ENCODE data around the gene LRCH4. TPM values are rescaled to one million over a fixed set of nuclear protein-coding genes. Genes with fewer than 3 reads are reported as not detected.

LRCH4 gene
- total RNA-seq, 2 donors from 2014 or later = 59.0 to 65.4 TPM

- Histone ChIP-seq H3K27me3 (no peaks in the 10 kb centered on the region), H3K27ac (no peak overlapping the region), H3K4me3 (no peak overlapping the region), H3K9ac (ENCODE audit: low read depth in 2 of 2, low read length in 2 of 2) (no peak overlapping the region), H3K36me3 (peaks cover 4% of the 10 kb centered on the region), H3K9me3 (no peaks in the 10 kb centered on the region), H3K4me1 (no peaks in the 10 kb centered on the region)
- TF ChIP-seq, protein P1, sequence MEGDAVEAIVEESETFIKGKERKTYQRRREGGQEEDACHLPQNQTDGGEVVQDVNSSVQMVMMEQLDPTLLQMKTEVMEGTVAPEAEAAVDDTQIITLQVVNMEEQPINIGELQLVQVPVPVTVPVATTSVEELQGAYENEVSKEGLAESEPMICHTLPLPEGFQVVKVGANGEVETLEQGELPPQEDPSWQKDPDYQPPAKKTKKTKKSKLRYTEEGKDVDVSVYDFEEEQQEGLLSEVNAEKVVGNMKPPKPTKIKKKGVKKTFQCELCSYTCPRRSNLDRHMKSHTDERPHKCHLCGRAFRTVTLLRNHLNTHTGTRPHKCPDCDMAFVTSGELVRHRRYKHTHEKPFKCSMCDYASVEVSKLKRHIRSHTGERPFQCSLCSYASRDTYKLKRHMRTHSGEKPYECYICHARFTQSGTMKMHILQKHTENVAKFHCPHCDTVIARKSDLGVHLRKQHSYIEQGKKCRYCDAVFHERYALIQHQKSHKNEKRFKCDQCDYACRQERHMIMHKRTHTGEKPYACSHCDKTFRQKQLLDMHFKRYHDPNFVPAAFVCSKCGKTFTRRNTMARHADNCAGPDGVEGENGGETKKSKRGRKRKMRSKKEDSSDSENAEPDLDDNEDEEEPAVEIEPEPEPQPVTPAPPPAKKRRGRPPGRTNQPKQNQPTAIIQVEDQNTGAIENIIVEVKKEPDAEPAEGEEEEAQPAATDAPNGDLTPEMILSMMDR (IDR thresholded peaks at IDR 0.05) = no peak
- intact Hi-C loops (cut with DNase I) = no loop called here
- DNase-seq = no peak
Observed at GRCh38 chr7:100562195-100563099, 23.5 kb downstream of the LRCH4 start.

DNA sequence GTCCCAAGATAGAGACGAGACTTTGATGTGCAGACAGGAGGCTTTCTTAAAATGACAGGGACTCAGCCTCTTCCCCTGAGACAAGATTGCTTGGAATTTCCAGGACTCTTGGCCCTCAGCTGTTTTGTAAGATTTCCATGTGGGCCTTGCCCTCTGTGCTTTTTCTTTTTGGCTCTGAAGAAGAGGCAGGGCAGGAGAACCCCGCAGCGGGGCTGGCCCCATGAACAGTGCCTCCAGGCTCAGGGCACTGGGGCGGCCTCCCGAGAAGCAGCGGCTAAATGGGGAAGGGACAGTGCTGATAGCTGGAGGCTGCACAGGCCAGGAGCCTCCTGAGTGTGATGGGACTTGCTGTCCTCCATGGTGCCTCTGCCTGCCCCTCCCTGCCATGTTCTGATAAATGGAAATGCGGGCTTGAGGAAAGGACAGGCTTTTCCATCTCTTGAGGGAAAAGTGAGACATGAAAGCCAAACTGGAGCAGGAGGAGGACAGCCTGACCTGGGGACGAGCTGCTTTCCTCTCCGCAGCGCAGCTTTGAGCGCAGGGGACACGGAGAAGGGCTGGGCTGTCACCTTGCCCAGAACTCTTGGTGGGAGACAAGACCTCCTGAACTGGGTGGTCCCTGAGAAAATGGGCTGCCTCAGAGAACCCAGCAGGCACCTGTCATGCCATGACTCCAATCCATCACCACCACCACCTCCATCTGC is 24.3 kb downstream of the LRCH4 start:
- intact Hi-C loops (cut with DNase I) = no loop called here
- Histone ChIP-seq H3K4me3 (no peak overlapping the region), H3K9me3 (no peaks in the 10 kb centered on the region), H3K4me1 (no peaks in the 10 kb centered on the region), H3K36me3 (peaks cover 4% of the 10 kb centered on the region), H3K27ac (no peak overlapping the region), H3K27me3 (no peaks in the 10 kb centered on the region), H3K9ac (ENCODE audit: low read depth in 2 of 2, low read length in 2 of 2) (no peak overlapping the region)
- DNase-seq = no peak
- TF ChIP-seq, protein P1 (IDR thresholded peaks at IDR 0.05) = no peak

GRCh38 chr7:100559127-100559526 is 26.8 kb downstream of the LRCH4 start:
- H3K9me3 ChIP-seq = no peaks in the 10 kb centered on the region
- no peak for DNase-seq
- no peak overlapping the region for H3K27ac ChIP-seq
- TF ChIP-seq, protein P1 (IDR thresholded peaks at IDR 0.05) = no peak
- intact Hi-C loops (cut with DNase I) = loop anchor here (2.0 kb wide), 1 partner anchor 88 kb away; no protein-coding TSS in a partner anchor
- H3K27me3 ChIP-seq = no peaks in the 10 kb centered on the region
- H3K9ac ChIP-seq (ENCODE audit: low read depth in 2 of 2, low read length in 2 of 2) = no peak overlapping the region
- H3K4me3 ChIP-seq = no peak overlapping the region
- no peaks in the 10 kb centered on the region for H3K4me1 ChIP-seq
- H3K36me3 ChIP-seq = peaks cover 4% of the 10 kb centered on the region

DNA sequence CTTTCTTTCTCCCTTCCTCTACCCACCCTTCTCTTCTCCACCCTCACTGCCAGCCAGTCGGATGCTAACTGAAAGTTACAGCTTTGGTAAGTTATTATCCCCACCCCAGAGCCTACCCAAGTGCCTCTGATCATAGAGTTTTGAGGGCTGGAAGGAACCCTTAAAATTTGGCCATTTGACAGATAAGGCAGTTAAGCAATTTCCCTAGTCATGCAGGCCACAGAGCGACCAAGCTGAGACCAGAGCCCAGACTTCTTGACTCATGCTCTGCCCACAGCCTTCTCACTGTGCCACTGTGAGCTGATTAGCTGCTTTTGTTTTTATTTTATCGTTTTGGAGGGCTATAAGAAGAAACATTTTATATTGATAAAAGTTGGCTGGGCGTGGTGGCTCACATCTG is 29.4 kb downstream of the LRCH4 start:
- Histone ChIP-seq H3K27ac (no peak overlapping the region), H3K9me3 (no peaks in the 10 kb centered on the region), H3K9ac (ENCODE audit: low read depth in 2 of 2, low read length in 2 of 2) (no peak overlapping the region), H3K4me1 (no peaks in the 10 kb centered on the region), H3K27me3 (no peaks in the 10 kb centered on the region), H3K36me3 (peaks cover under 1% of the 10 kb centered on the region), H3K4me3 (no peak overlapping the region)
- TF ChIP-seq, protein P1 (IDR thresholded peaks at IDR 0.05) = no peak
- intact Hi-C loops (cut with DNase I) = no loop called here
- DNase-seq = no peak

GRCh38 chr7:100555701-100556100 is 30.2 kb downstream of the LRCH4 start:
- Histone ChIP-seq H3K36me3 (no peaks in the 10 kb centered on the region), H3K4me1 (no peaks in the 10 kb centered on the region), H3K9me3 (no peaks in the 10 kb centered on the region), H3K27me3 (no peaks in the 10 kb centered on the region), H3K27ac (no peak overlapping the region), H3K9ac (ENCODE audit: low read depth in 2 of 2, low read length in 2 of 2) (no peak overlapping the region), H3K4me3 (no peak overlapping the region)
- TF ChIP-seq, protein P1 (IDR thresholded peaks at IDR 0.05) = no peak
- DNase-seq = no peak
- intact Hi-C loops (cut with DNase I) = no loop called here
